Measurements from ENCODE around the gene CNTN2. TPM values are rescaled to one million over a fixed set of nuclear protein-coding genes. Genes with fewer than 3 reads are reported as not detected.

CNTN2 gene
- total and polyA plus RNA-seq, 2 of the 8 experiments (the other 6 are each of a cell fraction or from before 2014, with no cell fraction given), result 1.2 to 3.9 TPM

DNA sequence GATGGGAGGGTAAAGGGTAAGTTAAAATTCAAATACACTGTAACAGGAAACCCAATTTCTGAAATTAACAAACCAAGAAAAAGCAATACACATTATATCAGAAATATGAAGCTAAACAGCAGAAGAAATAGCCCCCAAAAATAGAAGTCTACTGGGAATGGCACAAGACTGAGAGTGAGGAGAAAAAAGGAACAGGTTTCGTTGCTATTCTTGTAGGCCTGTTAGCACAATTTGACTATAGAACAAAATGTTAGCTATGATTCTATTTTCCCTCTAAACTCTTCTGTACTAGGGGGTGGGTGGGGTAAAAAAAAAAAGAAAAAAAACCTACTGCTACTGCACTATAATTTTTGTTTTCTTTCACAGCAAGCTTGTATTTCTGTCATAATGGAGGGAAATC is 66.3 kb downstream of the CNTN2 start:
- CTCF ChIA-PET (ENCODE audit: partially characterized antibody), result interaction anchor here (0.6 to 3.2 kb wide), 15 partner anchors 10 to 156 kb away, joined by 3 to 16 read pairs (median 4); partner anchors contain the start of gene RBBP5
- WGBS, 2 experiments (ENCODE audit: extremely low coverage in 1 of 2, insufficient coverage in 1 of 2, insufficient read length in 1 of 2, insufficient replicate concordance in 2 of 2, low coverage in 1 of 2, low lambda C conversion rate in 2 of 2, missing lambda C conversion rate in 1 of 2), result 69% methylated on average over 1 of the region's 1 CpG; no CpG with 5 or more reads in 1 of the 2 experiments
- FAIRE-seq, result no peak
- TF ChIP-seq TEAD4 (IDR thresholded peaks at IDR 0.05; ENCODE audit: low read depth, low read length) (no peak), SP1 (IDR thresholded peaks at IDR 0.05; ENCODE audit: low read depth, low read length) (no peak), GABPA (IDR thresholded peaks at IDR 0.05; ENCODE audit: borderline replicate concordance, insufficient read depth, low read length) (no peak), SRF (IDR thresholded peaks at IDR 0.05; ENCODE audit: low read depth, low read length) (no peak), PHF8 (conservative IDR thresholded peaks at IDR 0.05; ENCODE audit: low read depth, low read length) (no peak), EP300 (IDR thresholded peaks at IDR 0.05; ENCODE audit: borderline replicate concordance in 1 of 2, low read depth in 2 of 2, low read length in 2 of 2) (no peak), RNF2 (IDR thresholded peaks at IDR 0.05; ENCODE audit: borderline replicate concordance, low read depth, low read length, missing control alignments, poor library complexity, severe bottlenecking) (no peak), EGR1 (IDR thresholded peaks at IDR 0.05; ENCODE audit: borderline replicate concordance, low read depth, low read length) (no peak), MAFK (IDR thresholded peaks at IDR 0.05; ENCODE audit: low read depth, low read length) (no peak), E2F6 (IDR thresholded peaks at IDR 0.05) (no peak), SP2 (IDR thresholded peaks at IDR 0.05; ENCODE audit: low read length) (no peak), SIN3A (conservative IDR thresholded peaks at IDR 0.05 in 1 of 2, IDR thresholded peaks at IDR 0.05 in 1 of 2; ENCODE audit: low read depth in 1 of 2, low read length in 2 of 2) (no peak)

More for the DNA sequence above, 66.3 kb downstream of the CNTN2 start:
- POLR2A ChIA-PET (ENCODE audit: partially characterized antibody), result interaction anchor here (3.3 kb wide), 1 partner anchor 12 kb away, joined by 21 read pairs; the partner anchor contains the start of gene RBBP5
- no peak overlapping the region for H3K14ac ChIP-seq (ENCODE audit: insufficient read length)
- H2AFZ ChIP-seq (ENCODE audit: low read length), result no peak overlapping the region
- no peak overlapping the region for H3K9ac ChIP-seq (replicated peaks in 1 of 4; ENCODE audit: extremely low read depth in 1 of 4, low read depth in 3 of 4, low read length in 3 of 4)
- H3K4me2 ChIP-seq (ENCODE audit: insufficient read depth in 1 of 2, low read depth in 2 of 2, low read length in 2 of 2), result no peak overlapping the region
- no peak overlapping the region for H3K4me3 ChIP-seq (ENCODE audit: extremely low read depth in 1 of 4, insufficient read depth in 2 of 4, low read depth in 3 of 4, low read length in 4 of 4)
- no peak overlapping the region for H2AK5ac ChIP-seq (ENCODE audit: low read depth, low read length)
- H4K91ac ChIP-seq (replicated peaks; ENCODE audit: insufficient read length, low read length), result no peak overlapping the region
- H3K23me2 ChIP-seq (ENCODE audit: low read depth, low read length), result no peaks in the 10 kb centered on the region
- H3K4ac ChIP-seq (replicated peaks; ENCODE audit: insufficient read length, low read depth, low read length), result no peak overlapping the region
- no peak overlapping the region for H2BK5ac ChIP-seq (ENCODE audit: low read depth, low read length)
- H2BK120ac ChIP-seq (replicated peaks; ENCODE audit: low read depth, low read length), result no peak overlapping the region
- no peak overlapping the region for H2BK20ac ChIP-seq (ENCODE audit: low read length)
- no peaks in the 10 kb centered on the region for H3K27me3 ChIP-seq (replicated peaks in 1 of 4; ENCODE audit: control insufficient read depth in 3 of 4, extremely low read depth in 1 of 4, insufficient read depth in 3 of 4, low read length in 3 of 4)
- no peak overlapping the region for H2BK12ac ChIP-seq (ENCODE audit: low read depth, low read length)
- no peak overlapping the region for H2BK15ac ChIP-seq (ENCODE audit: low read length)
- H4K20me1 ChIP-seq (replicated peaks in 1 of 2; ENCODE audit: control insufficient read depth in 1 of 2, insufficient read depth in 2 of 2, low read length in 2 of 2), result peaks cover 0 to 1% of the 10 kb centered on the region in 2 experiments
- no peak for DNase-seq (ENCODE audit: low read depth in 1 of 2, low spot score in 2 of 2)
- H3K4me1 ChIP-seq (replicated peaks in 1 of 4; ENCODE audit: control insufficient read depth in 3 of 4, insufficient read depth in 4 of 4, low read length in 3 of 4), result no peaks in the 10 kb centered on the region; a peak in 1 of 7 replicates
- H3K27ac ChIP-seq (ENCODE audit: low read depth, low read length), result no peak overlapping the region
- H3K36me3 ChIP-seq (ENCODE audit: control insufficient read depth in 2 of 4, insufficient read depth in 4 of 4, low read length in 3 of 4), result peaks cover 0 to 31% (median 17%) of the 10 kb centered on the region in 4 experiments; a peak in 6 of 8 replicates
- 0 out of 4 replicates have a peak, but pooled peaks cover 2% of the 10 kb centered on the region in 2 experiments for H3K79me2 ChIP-seq (ENCODE audit: control insufficient read depth in 1 of 2, insufficient read depth in 2 of 2, low read length in 2 of 2)
- no peak overlapping the region for H3K23ac ChIP-seq (ENCODE audit: insufficient read length)
- H4K5ac ChIP-seq (ENCODE audit: insufficient read length, low read depth, low read length), result no peak overlapping the region
- no peak overlapping the region for H4K8ac ChIP-seq (ENCODE audit: extremely low read depth, insufficient read depth, low read length)
- no peaks in the 10 kb centered on the region for H3K9me3 ChIP-seq (ENCODE audit: insufficient read depth in 2 of 2, low read depth in 1 of 2, low read length in 1 of 2)
- no peaks in the 10 kb centered on the region; the same call in 1 of the 2 replicates for H3K79me1 ChIP-seq (ENCODE audit: low read depth, low read length)
- H3K18ac ChIP-seq (ENCODE audit: extremely low read depth, low read length), result no peak overlapping the region
- H3K56ac ChIP-seq (replicated peaks; ENCODE audit: insufficient read length, low read depth, low read length), result no peak overlapping the region

Data from H1 (cell line).